Measurements from ENCODE around the gene IL1R2.

IL1R2 gene

GRCh38 chr2:101975171-101975870 lies 16.4 kb upstream of the IL1R2 start:
- DNase-seq: no peak

- no peak for DNase-seq
These were observed 14.9 kb upstream of the IL1R2 start for GRCh38 chr2:101976891-101977290.

- no peak for DNase-seq
These were observed 11.4 kb upstream of the IL1R2 start for GRCh38 chr2:101980368-101980767.

- DNase-seq: no peak
These were observed 10.7 kb upstream of the IL1R2 start for GRCh38 chr2:101981066-101981465.

GRCh38 chr2:101981504-101981903 lies 10.3 kb upstream of the IL1R2 start:
- DNase-seq: no peak

- no peak for DNase-seq
These were observed 9.2 kb upstream of the IL1R2 start for GRCh38 chr2:101982495-101983029.

- DNase-seq: no peak
These were observed 8.3 kb upstream of the IL1R2 start for GRCh38 chr2:101983486-101983885.

GRCh38 chr2:101983928-101984327 lies 7.8 kb upstream of the IL1R2 start:
- no peak for DNase-seq

- no peak for DNase-seq
These were observed 7.1 kb upstream of the IL1R2 start for GRCh38 chr2:101984656-101985055.

GRCh38 chr2:101985101-101985792 lies 6.5 kb upstream of the IL1R2 start:
- DNase-seq: no peak

GRCh38 chr2:101985793-101986164 lies 6.0 kb upstream of the IL1R2 start:
- DNase-seq: no peak

GRCh38 chr2:101986376-101986775 lies 5.4 kb upstream of the IL1R2 start:
- DNase-seq: no peak

GRCh38 chr2:101986804-101987740 lies 4.7 kb upstream of the IL1R2 start:
- no peak for DNase-seq

- no peak for DNase-seq
These were observed 3.9 kb upstream of the IL1R2 start for GRCh38 chr2:101987832-101988231.

- no peak for DNase-seq
These were observed 3.2 kb upstream of the IL1R2 start for GRCh38 chr2:101988541-101988940.

GRCh38 chr2:101989740-101990460 lies 1.9 kb upstream of the IL1R2 start:
- no peak for DNase-seq

GRCh38 chr2:101993772-101994171 lies 2.0 kb downstream of the IL1R2 start:
- no peak for DNase-seq

- no peak for DNase-seq
These were observed 3.3 kb downstream of the IL1R2 start for GRCh38 chr2:101995019-101995418.

- DNase-seq: no peak
These were observed 4.0 kb downstream of the IL1R2 start for GRCh38 chr2:101995804-101996203.

GRCh38 chr2:101998556-101998895 lies 6.8 kb downstream of the IL1R2 start:
- DNase-seq: no peak

- DNase-seq: peak in 1 of 5 donors; percentile 43
These were observed 7.4 kb downstream of the IL1R2 start for GRCh38 chr2:101998896-101999789.

- DNase-seq: no peak
These were observed 8.3 kb downstream of the IL1R2 start for GRCh38 chr2:102000012-102000411.

Data from T-helper 1 cell (primary cell).